ENCODE results near the gene GRSF1. TPM values are rescaled to one million over a fixed set of nuclear protein-coding genes. Genes with fewer than 3 reads are reported as not detected.

Gene GRSF1
- total and polyA plus RNA-seq, 10 of the 15 experiments (the other 5 are each of a cell fraction or from before 2014, with no cell fraction given): 37.5 to 105 (median 68.4) TPM

- TF ChIP-seq CUX1 (IDR thresholded peaks at IDR 0.05; ENCODE audit: insufficient replicate concordance, low read depth, low read length): no peak
- no peak for TF ChIP-seq E4F1 (IDR thresholded peaks at IDR 0.05; ENCODE audit: borderline replicate concordance, partially characterized antibody)
- TF ChIP-seq RBBP5 (conservative IDR thresholded peaks at IDR 0.05): no peak
- TF ChIP-seq IRF4 (IDR thresholded peaks at IDR 0.05; ENCODE audit: low read depth, low read length): no peak
- TF ChIP-seq ZSCAN29 (IDR thresholded peaks at IDR 0.05): peak; percentile 49; the same call in 1 of the 2 replicates
- no peak for TF ChIP-seq BRCA1 (IDR thresholded peaks at IDR 0.05; ENCODE audit: low read depth, low read length)
- no peak for TF ChIP-seq SREBF1 (IDR thresholded peaks at IDR 0.05; ENCODE audit: low read length)
- TF ChIP-seq HDAC6 (IDR thresholded peaks at IDR 0.05; ENCODE audit: unreplicated experiment): no peak
- TF ChIP-seq TAF1 (IDR thresholded peaks at IDR 0.05; ENCODE audit: borderline replicate concordance, low read depth, low read length): peak; percentile 70; the same call in 1 of the 2 replicates
- no peak for TF ChIP-seq POU2F2 (IDR thresholded peaks at IDR 0.05; ENCODE audit: borderline replicate concordance, low read depth, low read length)
- TF ChIP-seq TCF7 (IDR thresholded peaks at IDR 0.05; ENCODE audit: borderline replicate concordance): no peak
- no peak for TF ChIP-seq ETV6 (conservative IDR thresholded peaks at IDR 0.05 in 1 of 2, IDR thresholded peaks at IDR 0.05 in 1 of 2; ENCODE audit: borderline replicate concordance in 1 of 2, low read depth in 1 of 2)
- peak; percentile 21; the same call in 1 of the 2 replicates for TF ChIP-seq ZNF24 (IDR thresholded peaks at IDR 0.05)
- TF ChIP-seq NFYB (IDR thresholded peaks at IDR 0.05; ENCODE audit: insufficient read depth, low read depth, low read length): no peak
- TF ChIP-seq RELB (IDR thresholded peaks at IDR 0.05; ENCODE audit: low read depth): no peak
- TF ChIP-seq HDGF (IDR thresholded peaks at IDR 0.05): no peak
- peak; percentile 50 for TF ChIP-seq SP1 (IDR thresholded peaks at IDR 0.05; ENCODE audit: low read depth, low read length)
- TF ChIP-seq FOXK2 (IDR thresholded peaks at IDR 0.05): no peak
- no peak for TF ChIP-seq RAD21 (IDR thresholded peaks at IDR 0.05; ENCODE audit: insufficient read depth, low read depth, low read length)
- no peak for TF ChIP-seq RELA (IDR thresholded peaks at IDR 0.05; ENCODE audit: borderline replicate concordance, partially characterized antibody)
These were observed at the start of gene GRSF1 (continued) for GRCh38 chr4:70839589-70840093.

Measured in GM12878 (cell line).